ENCODE results near the gene SNX27. TPM values are rescaled to one million over a fixed set of nuclear protein-coding genes. Genes with fewer than 3 reads are reported as not detected.
A peak's percentile ranks its signal among the peaks of the same experiment; 100 is the strongest.
"Not testable (repeated sequence)": the region's sequence is repeated elsewhere in the genome, so short reads cannot be mapped to it uniquely, and the experiment has no call there.

SNX27 gene
- total RNA-seq, 3 donors from 2014 or later (not counting 1 experiment from before 2014, with no cell fraction given) = 17.8 to 25.0 (median 23.7) TPM

GRCh38 chr1:151593730-151594129, 18.1 kb upstream of the SNX27 start:
- Mint-ChIP-seq H3K27ac (peak overlapping the region in 1 of 2 donors; percentile 45), H3K4me1 (peaks cover 7 to 8% of the 10 kb centered on the region in 2 donors), H3K36me3 (no peaks in the 10 kb centered on the region), H3K4me3 (peak overlapping the region; percentile 47), H3K9me3 (no peaks in the 10 kb centered on the region), H3K27me3 (ENCODE audit: low read depth in 2 of 2) (peaks cover 11 to 15% of the 10 kb centered on the region in 2 donors)
- H3K4me1 ChIP-seq (ENCODE audit: control insufficient read depth, insufficient read depth, low read length) = peaks cover 4% of the 10 kb centered on the region
- H3K27me3 ChIP-seq (ENCODE audit: control insufficient read depth, insufficient read depth, low read length) = no peaks in the 10 kb centered on the region
- no peaks in the 10 kb centered on the region for H3K36me3 ChIP-seq (ENCODE audit: control insufficient read depth, insufficient read depth, low read length)
- no peak overlapping the region for H3K27ac ChIP-seq (ENCODE audit: low read length)
- H3K4me3 ChIP-seq (ENCODE audit: low read length) = no peak overlapping the region
- DNase-seq (no peak), ATAC-seq (peak; percentile 20 to 37 (median 37))
- intact Hi-C loops (cut with micrococcal nuclease) = loop anchor here (1.0 to 10.0 kb wide), 2 partner anchors 149 to 243 kb away; no protein-coding TSS in a partner anchor
- no peaks in the 10 kb centered on the region for H3K9me3 ChIP-seq (ENCODE audit: control insufficient read depth, insufficient read depth, low read length)
- 11% methylated on average over 6 of the region's 9 CpGs for WGBS (ENCODE audit: insufficient coverage)
- TF ChIP-seq CTCF (IDR thresholded peaks at IDR 0.05) = no peak

GRCh38 chr1:151594143-151594625, 17.7 kb upstream of the SNX27 start:
- Mint-ChIP-seq H3K27me3 (ENCODE audit: low read depth in 2 of 2) (peaks cover 11 to 15% of the 10 kb centered on the region in 2 donors), H3K4me3 (peak overlapping the region; percentile 47), H3K27ac (peak overlapping the region in 1 of 2 donors; percentile 45), H3K36me3 (no peaks in the 10 kb centered on the region), H3K9me3 (no peaks in the 10 kb centered on the region), H3K4me1 (peaks cover 7 to 8% of the 10 kb centered on the region in 2 donors)
- 9% methylated on average over 12 of the region's 12 CpGs for WGBS (ENCODE audit: insufficient coverage)
- Histone ChIP-seq H3K4me3 (ENCODE audit: low read length) (no peak overlapping the region), H3K36me3 (ENCODE audit: control insufficient read depth, insufficient read depth, low read length) (no peaks in the 10 kb centered on the region), H3K9me3 (ENCODE audit: control insufficient read depth, insufficient read depth, low read length) (no peaks in the 10 kb centered on the region), H3K27me3 (ENCODE audit: control insufficient read depth, insufficient read depth, low read length) (no peaks in the 10 kb centered on the region), H3K4me1 (ENCODE audit: control insufficient read depth, insufficient read depth, low read length) (peaks cover 4% of the 10 kb centered on the region), H3K27ac (ENCODE audit: low read length) (no peak overlapping the region)
- DNase-seq (peak; percentile 68 to 92), ATAC-seq (peak; percentile 87 to 99 (median 98))
- peak; percentile 95 for TF ChIP-seq CTCF (IDR thresholded peaks at IDR 0.05)
- intact Hi-C loops (cut with micrococcal nuclease) = loop anchor here (1.0 to 10.0 kb wide), 2 partner anchors 149 to 242 kb away; no protein-coding TSS in a partner anchor

GRCh38 chr1:151596166-151596953, 15.5 kb upstream of the SNX27 start:
- H3K9me3 ChIP-seq (ENCODE audit: control insufficient read depth, insufficient read depth, low read length) = no peaks in the 10 kb centered on the region
- H3K4me1 Mint-ChIP-seq = peaks cover 7 to 8% of the 10 kb centered on the region in 2 donors
- H3K27ac ChIP-seq (ENCODE audit: low read length) = no peak overlapping the region
- WGBS (ENCODE audit: insufficient coverage) = 90% methylated on average over 5 of the region's 5 CpGs
- H3K4me1 ChIP-seq (ENCODE audit: control insufficient read depth, insufficient read depth, low read length) = peaks cover 4% of the 10 kb centered on the region
- no peaks in the 10 kb centered on the region for H3K36me3 Mint-ChIP-seq
- H3K4me3 Mint-ChIP-seq = no peak overlapping the region
- no peaks in the 10 kb centered on the region for H3K27me3 ChIP-seq (ENCODE audit: control insufficient read depth, insufficient read depth, low read length)
- H3K36me3 ChIP-seq (ENCODE audit: control insufficient read depth, insufficient read depth, low read length) = no peaks in the 10 kb centered on the region
- H3K27ac Mint-ChIP-seq = peak overlapping the region in 1 of 2 donors; percentile 36
- intact Hi-C loops (cut with micrococcal nuclease) = loop anchor here (10.0 kb wide), 1 partner anchor 152 kb away; no protein-coding TSS in a partner anchor
- TF ChIP-seq CTCF (IDR thresholded peaks at IDR 0.05) = no peak
- no peaks in the 10 kb centered on the region for H3K9me3 Mint-ChIP-seq
- no peak for DNase-seq
- no peak overlapping the region for H3K4me3 ChIP-seq (ENCODE audit: low read length)
- H3K27me3 Mint-ChIP-seq (ENCODE audit: low read depth in 2 of 2) = peaks cover 4 to 9% of the 10 kb centered on the region in 2 donors
- no peak for ATAC-seq

- H3K27ac ChIP-seq (ENCODE audit: low read length); H3K27ac Mint-ChIP-seq; H3K4me3 Mint-ChIP-seq; H3K4me1 ChIP-seq (ENCODE audit: control insufficient read depth, insufficient read depth, low read length); H3K27me3 ChIP-seq (ENCODE audit: control insufficient read depth, insufficient read depth, low read length); H3K4me3 ChIP-seq (ENCODE audit: low read length); H3K36me3 ChIP-seq (ENCODE audit: control insufficient read depth, insufficient read depth, low read length); H3K36me3 Mint-ChIP-seq; ATAC-seq; intact Hi-C loops (cut with micrococcal nuclease); DNase-seq; H3K9me3 ChIP-seq (ENCODE audit: control insufficient read depth, insufficient read depth, low read length); H3K4me1 Mint-ChIP-seq; H3K9me3 Mint-ChIP-seq: not testable (repeated sequence)
- 100% methylated on average over 3 of the region's 5 CpGs for WGBS (ENCODE audit: insufficient coverage)
- H3K27me3 Mint-ChIP-seq (ENCODE audit: low read depth in 2 of 2) = peaks cover 18 to 21% of the 10 kb centered on the region in 2 donors
These were observed 9.3 kb upstream of the SNX27 start for GRCh38 chr1:151602550-151602949.

Data from natural killer cell (primary cell).